H9 (cell line): Measurements from ENCODE around the gene RASAL1. TPM values are rescaled to one million over a fixed set of nuclear protein-coding genes. Genes with fewer than 3 reads are reported as not detected.

ENCODE experiments used
- DNase-seq: peaks from one replicate; pipeline ENCODE4 v3.0.0-alpha.2; 2017
- H2AFZ ChIP-seq: one replicate; pipeline ENCODE4 v1.6.1; 2013; ENCODE audit warnings: mild to moderate bottlenecking, low read length, control low read depth, moderate library complexity
- H2AK5ac ChIP-seq: 2 replicates; pipeline ENCODE4 v1.6.1; 2013; ENCODE audit warnings: low read length, control low read depth, mixed read lengths; ENCODE audit not compliant: insufficient read length
- H2BK120ac ChIP-seq: one replicate; pipeline ENCODE4 v1.6.1; 2013; ENCODE audit warnings: low read depth, mild to moderate bottlenecking, low read length, control low read depth, inconsistent platforms; ENCODE audit not compliant: poor library complexity, severe bottlenecking
- H2BK12ac ChIP-seq: 2 replicates; pipeline ENCODE4 v1.6.1; 2013; ENCODE audit warnings: low read length, control low read depth, mixed read lengths, low read depth; ENCODE audit not compliant: insufficient read length
- H2BK15ac ChIP-seq: 2 replicates; pipeline ENCODE4 v1.6.1; 2013; ENCODE audit warnings: low read depth, low read length, control low read depth
- H2BK20ac ChIP-seq: one replicate; pipeline ENCODE4 v1.6.1; 2013; ENCODE audit warnings: low read depth, mild to moderate bottlenecking, low read length, control low read depth, inconsistent platforms; ENCODE audit not compliant: poor library complexity, severe bottlenecking
- H2BK5ac ChIP-seq: 2 replicates; pipeline ENCODE4 v1.6.1; 2013; ENCODE audit warnings: low read length, control low read depth, mixed read lengths; ENCODE audit not compliant: insufficient read length
- H3K14ac ChIP-seq: 2 replicates; pipeline ENCODE4 v1.6.1; 2013; ENCODE audit warnings: low read length, control low read depth; ENCODE audit not compliant: insufficient read depth
- H3K18ac ChIP-seq: 2 replicates; pipeline ENCODE4 v1.6.1; 2013; ENCODE audit warnings: low read depth, mild to moderate bottlenecking, mixed read lengths, low read length, control low read depth; ENCODE audit not compliant: insufficient read length
- H3K23ac ChIP-seq: 2 replicates; pipeline ENCODE4 v1.6.1; 2013; ENCODE audit warnings: low read length, control low read depth, mixed read lengths, low read depth; ENCODE audit not compliant: insufficient read length
- H3K23me2 ChIP-seq: 2 replicates; pipeline ENCODE4 v1.6.1; 2013; ENCODE audit warnings: low read depth, mild to moderate bottlenecking, mixed read lengths, low read length, control low read depth; ENCODE audit not compliant: insufficient read length, poor library complexity, severe bottlenecking
- H3K27ac ChIP-seq: 2 replicates; pipeline ENCODE4 v1.5.1; 2013; ENCODE audit warnings: low read length, control low read depth, mixed read lengths, low read depth; ENCODE audit not compliant: insufficient read length
- H3K27me3 ChIP-seq: 2 replicates; pipeline ENCODE4 v1.6.1; 2013; ENCODE audit warnings: low read length, control low read depth, inconsistent platforms; ENCODE audit not compliant: insufficient read depth
- H3K4ac ChIP-seq: 2 replicates; pipeline ENCODE4 v1.6.1; 2013; ENCODE audit warnings: low read depth, mild to moderate bottlenecking, control low read depth, inconsistent platforms, low read length, moderate library complexity
- H3K4me1 ChIP-seq: 2 replicates; pipeline ENCODE4 v1.6.1; 2013; ENCODE audit warnings: low read length, control low read depth, inconsistent platforms; ENCODE audit not compliant: insufficient read depth
- H3K4me2 ChIP-seq: 2 replicates; pipeline ENCODE4 v1.6.1; 2013; ENCODE audit warnings: low read length, control low read depth, mixed read lengths; ENCODE audit not compliant: insufficient read length, insufficient read depth
- H3K56ac ChIP-seq: 2 replicates; pipeline ENCODE4 v1.6.1; 2013; ENCODE audit warnings: low read depth, mild to moderate bottlenecking, mixed read lengths, low read length, control low read depth; ENCODE audit not compliant: insufficient read length
- H3K79me1 ChIP-seq: 2 replicates; pipeline ENCODE4 v1.6.1; 2013; ENCODE audit warnings: low read depth, mild to moderate bottlenecking, moderate library complexity, low read length, control low read depth, inconsistent platforms; ENCODE audit not compliant: insufficient read depth, poor library complexity, severe bottlenecking
- H3K79me2 ChIP-seq: 2 replicates; pipeline ENCODE4 v1.6.1; 2013; ENCODE audit warnings: low read length, control low read depth, inconsistent platforms; ENCODE audit not compliant: insufficient read depth
- H3K9ac ChIP-seq: 2 replicates; pipeline ENCODE4 v1.6.1; 2013; ENCODE audit warnings: low read length, control low read depth, mixed read lengths; ENCODE audit not compliant: insufficient read length; ENCODE audit errors: extremely low read depth
- H3K9me3 ChIP-seq: one replicate; pipeline ENCODE4 v1.6.1; 2013; ENCODE audit warnings: low read depth, low read length, inconsistent platforms; ENCODE audit not compliant: control insufficient read depth
- H3T11ph ChIP-seq: one replicate; pipeline ENCODE4 v1.6.1; 2013; ENCODE audit warnings: mild to moderate bottlenecking, low read length, control low read depth, inconsistent platforms
- H4K20me1 ChIP-seq: one replicate; pipeline ENCODE4 v1.6.1; 2013; ENCODE audit not compliant: control insufficient read depth, insufficient read length, insufficient read depth
- H4K5ac ChIP-seq: 2 replicates; pipeline ENCODE4 v1.6.1; 2013; ENCODE audit warnings: low read depth, mild to moderate bottlenecking, mixed read lengths, low read length, control low read depth; ENCODE audit not compliant: insufficient read length
- H4K8ac ChIP-seq: replicated peaks from 2 replicates; pipeline ENCODE4 v1.6.1; 2013; ENCODE audit warnings: low read length, control low read depth, mixed read lengths, low read depth; ENCODE audit not compliant: insufficient read length
- H4K91ac ChIP-seq: 2 replicates; pipeline ENCODE4 v1.6.1; 2013; ENCODE audit warnings: low read depth, mild to moderate bottlenecking, moderate library complexity, mixed read lengths, low read length, control low read depth; ENCODE audit not compliant: insufficient read length
- H3K27ac Mint-ChIP-seq, 3 experiments: 2 replicates in 2 of 3; 3 replicates in 1 of 3; pipeline ENCODE4 v1.8.0; 2020 to 2021; ENCODE audit warnings: mixed read lengths in 3 of 3, mild to moderate bottlenecking in 1 of 3, moderate library complexity in 1 of 3
- H3K27me3 Mint-ChIP-seq: 2 replicates; pipeline ENCODE4 v1.8.0; 2021; ENCODE audit warnings: low read depth, mild to moderate bottlenecking, moderate library complexity, mixed read lengths
- H3K36me3 Mint-ChIP-seq, 3 experiments: 2 replicates in 2 of 3; 3 replicates in 1 of 3; pipeline ENCODE4 v1.8.0; 2020 to 2021; ENCODE audit warnings: low read depth in 3 of 3, mixed read lengths in 3 of 3; ENCODE audit not compliant: insufficient read depth in 1 of 3
- H3K4me1 Mint-ChIP-seq, 2 experiments: 2 replicates each; pipeline ENCODE4 v1.8.0; 2020; ENCODE audit warnings: mixed read lengths in 2 of 2
- H3K4me3 Mint-ChIP-seq, 2 experiments: 2 replicates in 1 of 2; 3 replicates in 1 of 2; pipeline ENCODE4 v1.8.0; 2020 to 2021; ENCODE audit warnings: mild to moderate bottlenecking in 2 of 2, mixed read lengths in 2 of 2, moderate library complexity in 1 of 2
- H3K9me3 Mint-ChIP-seq, 2 experiments: 2 replicates in 1 of 2; 3 replicates in 1 of 2; pipeline ENCODE4 v1.8.0; 2020; ENCODE audit warnings: mild to moderate bottlenecking in 2 of 2, mixed read lengths in 2 of 2, moderate library complexity in 1 of 2
- WGBS: extraction: QIAGEN DNeasy Blood & Tissue Kit; methylation state at CpG from one replicate; pipeline ENCODE4 v1.1.7; 2013; ENCODE audit warnings: missing lambda C conversion rate, low lambda C conversion rate, mixed read lengths; ENCODE audit not compliant: insufficient read length; ENCODE audit errors: extremely low coverage; 5-methylcytosine and 5-hydroxymethylcytosine counted together
- total RNA-seq: library from RNA; stranded (reverse); gene quantifications from 2 replicates; pipeline ENCODE4 v1.2.1, GENCODE V29; 2021
- TF ChIP-seq, protein P1 (sequence below): fragments of 200-600 bp; sonication (generic); conservative IDR thresholded peaks from 3 replicates; pipeline ENCODE4 v1.8.0; 2021; ENCODE audit warnings: antibody characterized with exemption, mild to moderate bottlenecking

The RASAL1 gene
- total RNA-seq, 1 experiment from 2014 or later = 2.3 TPM

- Mint-ChIP-seq H3K27ac (no peak overlapping the region), H3K4me1 (peaks cover 2 to 6% of the 10 kb centered on the region in 2 experiments; a peak in 3 of 4 replicates), H3K27me3 (peaks cover 3% of the 10 kb centered on the region; the same call in 1 of the 2 replicates), H3K4me3 (no peak overlapping the region), H3K9me3 (no peaks in the 10 kb centered on the region), H3K36me3 (no peaks in the 10 kb centered on the region)
- WGBS = no CpG with 5 or more reads among the region's 19 CpGs
- Histone ChIP-seq H2BK12ac (no peak overlapping the region), H3T11ph (no peak overlapping the region), H4K91ac (no peak overlapping the region), H2AFZ (no peak overlapping the region), H3K9ac (no peak overlapping the region), H3K27ac (no peak overlapping the region), H3K56ac (no peak overlapping the region), H3K23me2 (no peaks in the 10 kb centered on the region), H2BK20ac (no peak overlapping the region), H2BK5ac (no peak overlapping the region), H3K9me3 (no peaks in the 10 kb centered on the region), H2BK15ac (no peak overlapping the region), H3K14ac (no peak overlapping the region), H2BK120ac (no peak overlapping the region), H2AK5ac (no peak overlapping the region), H4K8ac (no peak overlapping the region), H3K79me1 (no peaks in the 10 kb centered on the region), H3K4me1 (no peaks in the 10 kb centered on the region), H3K27me3 (no peaks in the 10 kb centered on the region), H3K18ac (no peak overlapping the region), H3K4me2 (no peak overlapping the region), H4K20me1 (no peaks in the 10 kb centered on the region), H3K79me2 (no peaks in the 10 kb centered on the region), H4K5ac (no peak overlapping the region), H3K23ac (no peak overlapping the region), H3K4ac (no peak overlapping the region)
- TF ChIP-seq, protein P1, sequence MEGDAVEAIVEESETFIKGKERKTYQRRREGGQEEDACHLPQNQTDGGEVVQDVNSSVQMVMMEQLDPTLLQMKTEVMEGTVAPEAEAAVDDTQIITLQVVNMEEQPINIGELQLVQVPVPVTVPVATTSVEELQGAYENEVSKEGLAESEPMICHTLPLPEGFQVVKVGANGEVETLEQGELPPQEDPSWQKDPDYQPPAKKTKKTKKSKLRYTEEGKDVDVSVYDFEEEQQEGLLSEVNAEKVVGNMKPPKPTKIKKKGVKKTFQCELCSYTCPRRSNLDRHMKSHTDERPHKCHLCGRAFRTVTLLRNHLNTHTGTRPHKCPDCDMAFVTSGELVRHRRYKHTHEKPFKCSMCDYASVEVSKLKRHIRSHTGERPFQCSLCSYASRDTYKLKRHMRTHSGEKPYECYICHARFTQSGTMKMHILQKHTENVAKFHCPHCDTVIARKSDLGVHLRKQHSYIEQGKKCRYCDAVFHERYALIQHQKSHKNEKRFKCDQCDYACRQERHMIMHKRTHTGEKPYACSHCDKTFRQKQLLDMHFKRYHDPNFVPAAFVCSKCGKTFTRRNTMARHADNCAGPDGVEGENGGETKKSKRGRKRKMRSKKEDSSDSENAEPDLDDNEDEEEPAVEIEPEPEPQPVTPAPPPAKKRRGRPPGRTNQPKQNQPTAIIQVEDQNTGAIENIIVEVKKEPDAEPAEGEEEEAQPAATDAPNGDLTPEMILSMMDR = no peak
- no peak for DNase-seq
Measured at GRCh38 chr12:113114447-113115178, 20.9 kb downstream of the RASAL1 start.
